Measurements from ENCODE around the gene KARS1.

- TF ChIP-seq CTCF (conservative IDR thresholded peaks at IDR 0.05; ENCODE audit: low read length) (no peak), EZH2phosphoT487 (IDR thresholded peaks at IDR 0.05; ENCODE audit: borderline replicate concordance, low read depth, low read length) (no peak)
These were observed 34.8 kb upstream of the KARS1 start for GRCh38 chr16:75682308-75682707.
